HG02798 (cell line): ENCODE results near the gene ABHD6.
"Not testable (repeated sequence)": the region's sequence is repeated elsewhere in the genome, so short reads cannot be mapped to it uniquely, and the experiment has no call there.

Experiments
- ATAC-seq: cut with Tn5 transposase; IDR thresholded peaks from one replicate; pipeline ENCODE4 v1.9.1; 2021; ENCODE audit warnings: mild to moderate bottlenecking; ENCODE audit not compliant: unreplicated experiment, poor library complexity

Gene ABHD6

GRCh38 chr3:58241306-58242044 lies 3.9 kb downstream of the ABHD6 start:
- no peak for ATAC-seq

GRCh38 chr3:58242340-58242739 lies 4.7 kb downstream of the ABHD6 start:
- no peak for ATAC-seq

- not testable (repeated sequence) for ATAC-seq
These were observed 5.3 kb downstream of the ABHD6 start for GRCh38 chr3:58242860-58243259.

GRCh38 chr3:58243976-58244585 lies 6.5 kb downstream of the ABHD6 start:
- ATAC-seq = no peak

GRCh38 chr3:58246148-58247047 lies 8.8 kb downstream of the ABHD6 start:
- no peak for ATAC-seq

GRCh38 chr3:58249358-58250092 lies 11.9 kb downstream of the ABHD6 start:
- ATAC-seq = no peak

- no peak for ATAC-seq
These were observed 12.6 kb downstream of the ABHD6 start for GRCh38 chr3:58250093-58250707.

- ATAC-seq = no peak
These were observed 14.0 kb downstream of the ABHD6 start for GRCh38 chr3:58251631-58252035.

GRCh38 chr3:58254144-58254543 lies 16.6 kb downstream of the ABHD6 start:
- ATAC-seq = no peak

- ATAC-seq = no peak
These were observed 18.5 kb downstream of the ABHD6 start for GRCh38 chr3:58256061-58256460.

- ATAC-seq = no peak
These were observed 18.9 kb downstream of the ABHD6 start for GRCh38 chr3:58256511-58256910.

- no peak for ATAC-seq
These were observed 20.9 kb downstream of the ABHD6 start for GRCh38 chr3:58258392-58259055.

- no peak for ATAC-seq
These were observed 22.7 kb downstream of the ABHD6 start for GRCh38 chr3:58260261-58260731.

- ATAC-seq = no peak
These were observed 23.1 kb downstream of the ABHD6 start for GRCh38 chr3:58260733-58261132.

GRCh38 chr3:58261954-58262666 lies 24.5 kb downstream of the ABHD6 start:
- peak; percentile 47 for ATAC-seq

GRCh38 chr3:58266577-58266976 lies 29.0 kb downstream of the ABHD6 start:
- ATAC-seq = no peak

- ATAC-seq = not testable (repeated sequence)
These were observed 30.0 kb downstream of the ABHD6 start for GRCh38 chr3:58267543-58267942.

GRCh38 chr3:58269356-58269755 lies 31.8 kb downstream of the ABHD6 start:
- no peak for ATAC-seq

- no peak for ATAC-seq
These were observed 32.9 kb downstream of the ABHD6 start for GRCh38 chr3:58270485-58270884.
